K562 (cell line): ENCODE results near the gene SLC30A1. TPM values are rescaled to one million over a fixed set of nuclear protein-coding genes. Genes with fewer than 3 reads are reported as not detected.
A peak's percentile ranks its signal among the peaks of the same experiment; 100 is the strongest.

Experiments used
- C11orf30 ChIP-seq: fragments of 450-650 bp; IDR thresholded peaks from 2 replicates; pipeline ENCODE4 v1.6.1; 2016; ENCODE audit warnings: low read depth, mild to moderate bottlenecking
- CXXC5 ChIP-seq: fragments of 250-450 bp; sonication (Bioruptor Pico); IDR thresholded peaks from 2 replicates; pipeline ENCODE4 v1.8.0; 2022; ENCODE audit warnings: inconsistent platforms, mild to moderate bottlenecking, moderate library complexity
- ETV5 ChIP-seq: sonication (generic); formaldehyde crosslinking; IDR thresholded peaks from 2 replicates; pipeline ENCODE4 v1.4.0; 2020; ENCODE audit warnings: low read depth, mild to moderate bottlenecking, missing genetic modification reagents
- GATA2 ChIP-seq: sonication (generic); formaldehyde crosslinking; IDR thresholded peaks from 2 replicates; pipeline ENCODE4 v1.4.0; 2020; ENCODE audit warnings: mild to moderate bottlenecking, missing genetic modification reagents
- KAT7 ChIP-seq: sonication (generic); formaldehyde crosslinking; IDR thresholded peaks from 2 replicates; pipeline ENCODE4 v1.8.0; 2022; ENCODE audit warnings: missing genetic modification reagents, mild to moderate bottlenecking, borderline replicate concordance
- L3MBTL2 ChIP-seq: fragments of 450-650 bp; IDR thresholded peaks from 2 replicates; pipeline ENCODE4 v1.6.1; 2016; ENCODE audit warnings: mild to moderate bottlenecking, moderate library complexity
- MNT ChIP-seq, 2 experiments: fragments of 450-650 bp; conservative IDR thresholded peaks; 2 replicates each; pipeline ENCODE4 v1.6.1; 2017; ENCODE audit warnings: mild to moderate bottlenecking in 2 of 2, moderate library complexity in 2 of 2
- POU5F1 ChIP-seq: fragments of 150-350 bp; IDR thresholded peaks from 2 replicates; pipeline ENCODE4 v1.6.1; 2014; ENCODE audit warnings: borderline replicate concordance, low read length, low read depth, mild to moderate bottlenecking; ENCODE audit not compliant: partially characterized antibody
- PTTG1 ChIP-seq: fragments of 450-650 bp; IDR thresholded peaks from 2 replicates; pipeline ENCODE4 v1.6.1; 2016; ENCODE audit warnings: low read depth, mild to moderate bottlenecking, missing genetic modification characterization, missing compliant biosample characterization
- ZBTB40 ChIP-seq, 2 experiments: fragments of 450-650 bp in 1 of 2; sonication (generic) in 1 of 2; formaldehyde crosslinking in 1 of 2; IDR thresholded peaks; 2 replicates each; pipeline versions ENCODE4 v1.7.1 to v1.9.0; 2016 to 2022; ENCODE audit warnings: inconsistent platforms in 1 of 2, mild to moderate bottlenecking in 1 of 2, missing genetic modification reagents in 1 of 2
- ZC3H11A ChIP-seq: IDR thresholded peaks from 2 replicates; pipeline ENCODE4 v1.6.1; 2012; ENCODE audit warnings: low read depth, low read length, improper control_type of control experiment
- ZNF146 ChIP-seq: IDR thresholded peaks from one replicate; pipeline ENCODE4 v1.6.1; 2018; ENCODE audit warnings: missing compliant biosample characterization; ENCODE audit not compliant: unreplicated experiment
- ZNF280B ChIP-seq: fragments of 250-450 bp; sonication (Bioruptor Pico); IDR thresholded peaks from 2 replicates; pipeline ENCODE4 v1.5.1; 2021; ENCODE audit warnings: mild to moderate bottlenecking
- ZNF384 ChIP-seq: IDR thresholded peaks from 2 replicates; pipeline ENCODE4 v1.6.1; 2012; ENCODE audit warnings: low read depth, low read length, improper control_type of control experiment
- ZNF511 ChIP-seq: sonication (generic); formaldehyde crosslinking; IDR thresholded peaks from 2 replicates; pipeline ENCODE4 v1.8.0; 2022; ENCODE audit warnings: mild to moderate bottlenecking, missing genetic modification reagents
- ZNF584 ChIP-seq: fragments of 200-800 bp; sonication (Bioruptor generic); IDR thresholded peaks from 2 replicates; pipeline ENCODE4 v1.6.1; 2016; ENCODE audit warnings: low read depth, mild to moderate bottlenecking, missing genetic modification characterization, missing compliant biosample characterization
- polyA plus RNA-seq, 8 experiments: library from polyadenylated mRNA; depleted of rRNA in 4 of 8; stranded (reverse) in 5 of 8; unstranded in 3 of 8; fragments of >200 nt; fragmentation: Nextera tagmentation in 2 of 8; fragmentation: Illumina TruSeq in 1 of 8; extraction: Ambion mirVana in 2 of 8; extraction: Trizol in 1 of 8; gene quantifications; 2 replicates each; pipeline versions ENCODE4 v1.2.1 to v1.2.3, GENCODE V29; 2011 to 2014; ENCODE audit warnings: inconsistent platforms in 1 of 8, missing spikeins in 1 of 8
- total RNA-seq, 7 experiments: library from RNA; depleted of rRNA in 6 of 7; stranded (reverse); fragments of >200 nt in 6 of 7; fragmentation: Illumina TruSeq in 2 of 7; extraction: Trizol in 2 of 7; gene quantifications; 2 replicates each; pipeline versions ENCODE4 v1.2.1 to v1.2.3, GENCODE V29; 2011 to 2021; ENCODE audit warnings: low replicate concordance in 1 of 7

SLC30A1 gene
- total and polyA plus RNA-seq, 9 of the 15 experiments (the other 6 are each of a cell fraction or from before 2014, with no cell fraction given), result 4.1 to 14.4 (median 6.6) TPM

GRCh38 chr1:211537253-211537652 lies 41.7 kb downstream of the SLC30A1 start (continued):
- TF ChIP-seq ZBTB40 (IDR thresholded peaks at IDR 0.05) (no peak), ZBTB40 (CRISPR knock-in tag; IDR thresholded peaks at IDR 0.05) (no peak), ETV5 (CRISPR knock-in tag) (no peak), ZNF280B (CRISPR knock-in tag) (no peak), CXXC5 (no peak), GATA2 (0 out of 2 replicates have a peak, but pooled peaks have one; percentile 35), PTTG1 (tag) (no peak), POU5F1 (no peak), ZNF384 (no peak), ZC3H11A (no peak), ZNF584 (CRISPR knock-in tag) (no peak), MNT (conservative IDR thresholded peaks at IDR 0.05) (no peak), KAT7 (CRISPR knock-in tag) (no peak), ZNF511 (no peak), L3MBTL2 (0 out of 2 replicates have a peak, but pooled peaks have one; percentile 27), C11orf30 (no peak), ZNF146 (CRISPR knock-in tag) (no peak)
